ENCODE measurements around the gene RHOJ.

- TF ChIP-seq CEBPB (IDR thresholded peaks at IDR 0.05; ENCODE audit: low read depth, low read length), result no peak
- no peak for TF ChIP-seq RCOR1 (IDR thresholded peaks at IDR 0.05; ENCODE audit: insufficient replicate concordance, low read length)
- TF ChIP-seq CTCF (conservative IDR thresholded peaks at IDR 0.05; ENCODE audit: low read depth, low read length), result no peak
- no peak for TF ChIP-seq ELK1 (IDR thresholded peaks at IDR 0.05; ENCODE audit: borderline replicate concordance, low read depth, low read length)
- TF ChIP-seq RAD21 (IDR thresholded peaks at IDR 0.05; ENCODE audit: low read length), result no peak
- no peak for TF ChIP-seq POLR2A (IDR thresholded peaks at IDR 0.05; ENCODE audit: low read depth, low read length)
- no peak for TF ChIP-seq BHLHE40 (IDR thresholded peaks at IDR 0.05; ENCODE audit: low read depth, low read length)
- no peak for TF ChIP-seq USF2 (IDR thresholded peaks at IDR 0.05; ENCODE audit: low read depth, low read length)
- no peak for TF ChIP-seq MAFK (IDR thresholded peaks at IDR 0.05; ENCODE audit: low read depth, low read length)
- no peak for TF ChIP-seq MXI1 (IDR thresholded peaks at IDR 0.05; ENCODE audit: borderline replicate concordance, low read depth, low read length)
- no peak for TF ChIP-seq SMC3 (IDR thresholded peaks at IDR 0.05; ENCODE audit: low read depth, low read length)
- TF ChIP-seq MAZ (IDR thresholded peaks at IDR 0.05; ENCODE audit: borderline replicate concordance, low read depth, low read length), result no peak
- no peak for TF ChIP-seq RFX5 (IDR thresholded peaks at IDR 0.05; ENCODE audit: low read depth, low read length)
Observed at GRCh38 chr14:63249092-63249491, 44.8 kb downstream of the RHOJ start.

All from IMR-90 (cell line).